HG02759 (cell line): ENCODE data around the gene ST6GALNAC2.

ENCODE experiments used
- ATAC-seq: cut with Tn5 transposase; IDR thresholded peaks from one replicate; pipeline ENCODE4 v1.9.1; 2021; ENCODE audit warnings: mild to moderate bottlenecking, moderate library complexity; ENCODE audit not compliant: unreplicated experiment

ST6GALNAC2 gene

GRCh38 chr17:76599694-76600460 is 14.2 kb upstream of the ST6GALNAC2 start:
- no peak for ATAC-seq

GRCh38 chr17:76598004-76598439 is 12.4 kb upstream of the ST6GALNAC2 start:
- no peak for ATAC-seq

GRCh38 chr17:76597156-76598003 is 11.7 kb upstream of the ST6GALNAC2 start:
- no peak for ATAC-seq

GRCh38 chr17:76594690-76595089 is 9.0 kb upstream of the ST6GALNAC2 start:
- ATAC-seq = no peak

- no peak for ATAC-seq
These were observed 8.3 kb upstream of the ST6GALNAC2 start for GRCh38 chr17:76593959-76594358.

- no peak for ATAC-seq
These were observed 7.7 kb upstream of the ST6GALNAC2 start for GRCh38 chr17:76593384-76593826.

- no peak for ATAC-seq
These were observed 2.5 kb upstream of the ST6GALNAC2 start for GRCh38 chr17:76588182-76588581.

GRCh38 chr17:76586741-76587487 is 1.3 kb upstream of the ST6GALNAC2 start:
- no peak for ATAC-seq

GRCh38 chr17:76585033-76585648 is 519 bp downstream of the ST6GALNAC2 start:
- no peak for ATAC-seq

- ATAC-seq = no peak
These were observed 1.1 kb downstream of the ST6GALNAC2 start for GRCh38 chr17:76584427-76585032.

GRCh38 chr17:76582660-76583059 is 3.0 kb downstream of the ST6GALNAC2 start:
- no peak for ATAC-seq

GRCh38 chr17:76581515-76581914 is 4.1 kb downstream of the ST6GALNAC2 start:
- ATAC-seq = no peak

- ATAC-seq = no peak
These were observed 6.4 kb downstream of the ST6GALNAC2 start for GRCh38 chr17:76579281-76579680.

GRCh38 chr17:76578376-76578775 is 7.3 kb downstream of the ST6GALNAC2 start:
- no peak for ATAC-seq

- no peak for ATAC-seq
These were observed 7.8 kb downstream of the ST6GALNAC2 start for GRCh38 chr17:76577876-76578275.

GRCh38 chr17:76576189-76576588 is 9.5 kb downstream of the ST6GALNAC2 start:
- no peak for ATAC-seq

GRCh38 chr17:76575570-76575969 is 10.1 kb downstream of the ST6GALNAC2 start:
- no peak for ATAC-seq

GRCh38 chr17:76574166-76574565 is 11.5 kb downstream of the ST6GALNAC2 start:
- ATAC-seq = no peak

- no peak for ATAC-seq
These were observed 12.6 kb downstream of the ST6GALNAC2 start for GRCh38 chr17:76573096-76573495.

- no peak for ATAC-seq
These were observed 13.3 kb downstream of the ST6GALNAC2 start for GRCh38 chr17:76572201-76572910.
